DND-41 (cell line): ENCODE measurements around the gene ZNF488.

Source experiments
- EZH2 ChIP-seq: IDR thresholded peaks from 3 replicates; pipeline ENCODE4 v1.6.1; 2012; ENCODE audit warnings: borderline replicate concordance, low read depth, mild to moderate bottlenecking, moderate library complexity, low read length, inconsistent platforms; ENCODE audit not compliant: severe bottlenecking
- TF ChIP-seq, protein P1 (sequence below): IDR thresholded peaks from 2 replicates; pipeline ENCODE4 v1.5.1; 2012; ENCODE audit warnings: borderline replicate concordance, low read length, moderate library complexity, mild to moderate bottlenecking; ENCODE audit not compliant: poor library complexity, severe bottlenecking; ENCODE audit errors: extremely low read depth

DNA sequence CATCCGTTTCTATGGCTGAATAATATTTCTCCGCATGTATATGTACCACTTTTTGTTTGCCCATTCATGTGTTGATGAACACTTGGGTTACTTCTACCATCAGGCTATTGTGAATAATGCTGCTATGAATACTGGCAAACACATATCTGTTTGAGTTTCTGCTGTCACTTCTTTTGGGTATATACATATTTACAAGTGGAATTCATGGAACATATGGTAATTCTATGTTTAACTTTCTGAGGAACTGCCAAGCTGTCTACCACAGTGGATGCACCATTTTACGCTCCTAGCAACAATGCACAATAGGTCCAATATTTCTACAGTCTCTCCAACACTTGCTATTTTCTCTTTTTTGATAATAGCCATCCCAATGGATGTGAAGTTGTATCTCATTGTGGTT is 5.5 kb upstream of the ZNF488 start:
- TF ChIP-seq, protein P1, sequence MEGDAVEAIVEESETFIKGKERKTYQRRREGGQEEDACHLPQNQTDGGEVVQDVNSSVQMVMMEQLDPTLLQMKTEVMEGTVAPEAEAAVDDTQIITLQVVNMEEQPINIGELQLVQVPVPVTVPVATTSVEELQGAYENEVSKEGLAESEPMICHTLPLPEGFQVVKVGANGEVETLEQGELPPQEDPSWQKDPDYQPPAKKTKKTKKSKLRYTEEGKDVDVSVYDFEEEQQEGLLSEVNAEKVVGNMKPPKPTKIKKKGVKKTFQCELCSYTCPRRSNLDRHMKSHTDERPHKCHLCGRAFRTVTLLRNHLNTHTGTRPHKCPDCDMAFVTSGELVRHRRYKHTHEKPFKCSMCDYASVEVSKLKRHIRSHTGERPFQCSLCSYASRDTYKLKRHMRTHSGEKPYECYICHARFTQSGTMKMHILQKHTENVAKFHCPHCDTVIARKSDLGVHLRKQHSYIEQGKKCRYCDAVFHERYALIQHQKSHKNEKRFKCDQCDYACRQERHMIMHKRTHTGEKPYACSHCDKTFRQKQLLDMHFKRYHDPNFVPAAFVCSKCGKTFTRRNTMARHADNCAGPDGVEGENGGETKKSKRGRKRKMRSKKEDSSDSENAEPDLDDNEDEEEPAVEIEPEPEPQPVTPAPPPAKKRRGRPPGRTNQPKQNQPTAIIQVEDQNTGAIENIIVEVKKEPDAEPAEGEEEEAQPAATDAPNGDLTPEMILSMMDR: no peak
- no peak for TF ChIP-seq EZH2
